H9 (cell line): ENCODE data around the gene SHISA7. TPM values are rescaled to one million over a fixed set of nuclear protein-coding genes. Genes with fewer than 3 reads are reported as not detected.

Experiments
- DNase-seq: peaks from one replicate; pipeline ENCODE4 v3.0.0-alpha.2; 2017
- H2AFZ ChIP-seq: one replicate; pipeline ENCODE4 v1.6.1; 2013; ENCODE audit warnings: mild to moderate bottlenecking, low read length, control low read depth, moderate library complexity
- H2AK5ac ChIP-seq: 2 replicates; pipeline ENCODE4 v1.6.1; 2013; ENCODE audit warnings: low read length, control low read depth, mixed read lengths; ENCODE audit not compliant: insufficient read length
- H2BK120ac ChIP-seq: one replicate; pipeline ENCODE4 v1.6.1; 2013; ENCODE audit warnings: low read depth, mild to moderate bottlenecking, low read length, control low read depth, inconsistent platforms; ENCODE audit not compliant: poor library complexity, severe bottlenecking
- H2BK12ac ChIP-seq: 2 replicates; pipeline ENCODE4 v1.6.1; 2013; ENCODE audit warnings: low read length, control low read depth, mixed read lengths, low read depth; ENCODE audit not compliant: insufficient read length
- H2BK15ac ChIP-seq: 2 replicates; pipeline ENCODE4 v1.6.1; 2013; ENCODE audit warnings: low read depth, low read length, control low read depth
- H2BK20ac ChIP-seq: one replicate; pipeline ENCODE4 v1.6.1; 2013; ENCODE audit warnings: low read depth, mild to moderate bottlenecking, low read length, control low read depth, inconsistent platforms; ENCODE audit not compliant: poor library complexity, severe bottlenecking
- H2BK5ac ChIP-seq: 2 replicates; pipeline ENCODE4 v1.6.1; 2013; ENCODE audit warnings: low read length, control low read depth, mixed read lengths; ENCODE audit not compliant: insufficient read length
- H3K14ac ChIP-seq: 2 replicates; pipeline ENCODE4 v1.6.1; 2013; ENCODE audit warnings: low read length, control low read depth; ENCODE audit not compliant: insufficient read depth
- H3K18ac ChIP-seq: 2 replicates; pipeline ENCODE4 v1.6.1; 2013; ENCODE audit warnings: low read depth, mild to moderate bottlenecking, mixed read lengths, low read length, control low read depth; ENCODE audit not compliant: insufficient read length
- H3K23ac ChIP-seq: 2 replicates; pipeline ENCODE4 v1.6.1; 2013; ENCODE audit warnings: low read length, control low read depth, mixed read lengths, low read depth; ENCODE audit not compliant: insufficient read length
- H3K23me2 ChIP-seq: 2 replicates; pipeline ENCODE4 v1.6.1; 2013; ENCODE audit warnings: low read depth, mild to moderate bottlenecking, mixed read lengths, low read length, control low read depth; ENCODE audit not compliant: insufficient read length, poor library complexity, severe bottlenecking
- H3K27ac ChIP-seq: 2 replicates; pipeline ENCODE4 v1.5.1; 2013; ENCODE audit warnings: low read length, control low read depth, mixed read lengths, low read depth; ENCODE audit not compliant: insufficient read length
- H3K27me3 ChIP-seq: 2 replicates; pipeline ENCODE4 v1.6.1; 2013; ENCODE audit warnings: low read length, control low read depth, inconsistent platforms; ENCODE audit not compliant: insufficient read depth
- H3K4ac ChIP-seq: 2 replicates; pipeline ENCODE4 v1.6.1; 2013; ENCODE audit warnings: low read depth, mild to moderate bottlenecking, control low read depth, inconsistent platforms, low read length, moderate library complexity
- H3K4me1 ChIP-seq: 2 replicates; pipeline ENCODE4 v1.6.1; 2013; ENCODE audit warnings: low read length, control low read depth, inconsistent platforms; ENCODE audit not compliant: insufficient read depth
- H3K4me2 ChIP-seq: 2 replicates; pipeline ENCODE4 v1.6.1; 2013; ENCODE audit warnings: low read length, control low read depth, mixed read lengths; ENCODE audit not compliant: insufficient read length, insufficient read depth
- H3K56ac ChIP-seq: 2 replicates; pipeline ENCODE4 v1.6.1; 2013; ENCODE audit warnings: low read depth, mild to moderate bottlenecking, mixed read lengths, low read length, control low read depth; ENCODE audit not compliant: insufficient read length
- H3K79me1 ChIP-seq: 2 replicates; pipeline ENCODE4 v1.6.1; 2013; ENCODE audit warnings: low read depth, mild to moderate bottlenecking, moderate library complexity, low read length, control low read depth, inconsistent platforms; ENCODE audit not compliant: insufficient read depth, poor library complexity, severe bottlenecking
- H3K79me2 ChIP-seq: 2 replicates; pipeline ENCODE4 v1.6.1; 2013; ENCODE audit warnings: low read length, control low read depth, inconsistent platforms; ENCODE audit not compliant: insufficient read depth
- H3K9ac ChIP-seq: 2 replicates; pipeline ENCODE4 v1.6.1; 2013; ENCODE audit warnings: low read length, control low read depth, mixed read lengths; ENCODE audit not compliant: insufficient read length; ENCODE audit errors: extremely low read depth
- H3K9me3 ChIP-seq: one replicate; pipeline ENCODE4 v1.6.1; 2013; ENCODE audit warnings: low read depth, low read length, inconsistent platforms; ENCODE audit not compliant: control insufficient read depth
- H3T11ph ChIP-seq: one replicate; pipeline ENCODE4 v1.6.1; 2013; ENCODE audit warnings: mild to moderate bottlenecking, low read length, control low read depth, inconsistent platforms
- H4K20me1 ChIP-seq: one replicate; pipeline ENCODE4 v1.6.1; 2013; ENCODE audit not compliant: control insufficient read depth, insufficient read length, insufficient read depth
- H4K5ac ChIP-seq: 2 replicates; pipeline ENCODE4 v1.6.1; 2013; ENCODE audit warnings: low read depth, mild to moderate bottlenecking, mixed read lengths, low read length, control low read depth; ENCODE audit not compliant: insufficient read length
- H4K8ac ChIP-seq: replicated peaks from 2 replicates; pipeline ENCODE4 v1.6.1; 2013; ENCODE audit warnings: low read length, control low read depth, mixed read lengths, low read depth; ENCODE audit not compliant: insufficient read length
- H4K91ac ChIP-seq: 2 replicates; pipeline ENCODE4 v1.6.1; 2013; ENCODE audit warnings: low read depth, mild to moderate bottlenecking, moderate library complexity, mixed read lengths, low read length, control low read depth; ENCODE audit not compliant: insufficient read length
- H3K27ac Mint-ChIP-seq, 3 experiments: 2 replicates in 2 of 3; 3 replicates in 1 of 3; pipeline ENCODE4 v1.8.0; 2020 to 2021; ENCODE audit warnings: mixed read lengths in 3 of 3, mild to moderate bottlenecking in 1 of 3, moderate library complexity in 1 of 3
- H3K27me3 Mint-ChIP-seq: 2 replicates; pipeline ENCODE4 v1.8.0; 2021; ENCODE audit warnings: low read depth, mild to moderate bottlenecking, moderate library complexity, mixed read lengths
- H3K36me3 Mint-ChIP-seq, 3 experiments: 2 replicates in 2 of 3; 3 replicates in 1 of 3; pipeline ENCODE4 v1.8.0; 2020 to 2021; ENCODE audit warnings: low read depth in 3 of 3, mixed read lengths in 3 of 3; ENCODE audit not compliant: insufficient read depth in 1 of 3
- H3K4me1 Mint-ChIP-seq, 2 experiments: 2 replicates each; pipeline ENCODE4 v1.8.0; 2020; ENCODE audit warnings: mixed read lengths in 2 of 2
- H3K4me3 Mint-ChIP-seq, 2 experiments: 2 replicates in 1 of 2; 3 replicates in 1 of 2; pipeline ENCODE4 v1.8.0; 2020 to 2021; ENCODE audit warnings: mild to moderate bottlenecking in 2 of 2, mixed read lengths in 2 of 2, moderate library complexity in 1 of 2
- H3K9me3 Mint-ChIP-seq, 2 experiments: 2 replicates in 1 of 2; 3 replicates in 1 of 2; pipeline ENCODE4 v1.8.0; 2020; ENCODE audit warnings: mild to moderate bottlenecking in 2 of 2, mixed read lengths in 2 of 2, moderate library complexity in 1 of 2
- CTCF ChIP-seq: fragments of 200-600 bp; sonication (generic); conservative IDR thresholded peaks from 3 replicates; pipeline ENCODE4 v1.8.0; 2021; ENCODE audit warnings: antibody characterized with exemption, mild to moderate bottlenecking
- WGBS: extraction: QIAGEN DNeasy Blood & Tissue Kit; methylation state at CpG from one replicate; pipeline ENCODE4 v1.1.7; 2013; ENCODE audit warnings: missing lambda C conversion rate, low lambda C conversion rate, mixed read lengths; ENCODE audit not compliant: insufficient read length; ENCODE audit errors: extremely low coverage; 5-methylcytosine and 5-hydroxymethylcytosine counted together
- total RNA-seq: library from RNA; stranded (reverse); gene quantifications from 2 replicates; pipeline ENCODE4 v1.2.1, GENCODE V29; 2021

Gene SHISA7
- total RNA-seq, 1 experiment from 2014 or later = 0.31 TPM

GRCh38 chr19:55382013-55382412 lies 61.1 kb downstream of the SHISA7 start:
- Mint-ChIP-seq H3K36me3 (peaks cover 13 to 25% (median 15%) of the 10 kb centered on the region in 3 experiments), H3K27me3 (peaks cover 49% of the 10 kb centered on the region), H3K9me3 (peaks cover 2 to 3% of the 10 kb centered on the region in 2 experiments; a peak in 2 of 5 replicates), H3K4me3 (peak overlapping the region in 1 of 2 experiments; percentile 43; a peak in 1 of 5 replicates), H3K4me1 (peaks cover 27 to 36% of the 10 kb centered on the region in 2 experiments), H3K27ac (no peak overlapping the region)
- no peak overlapping the region for H4K8ac ChIP-seq
- H2BK20ac ChIP-seq = no peak overlapping the region
- H2BK15ac ChIP-seq = no peak overlapping the region
- no peak overlapping the region for H3T11ph ChIP-seq
- H3K18ac ChIP-seq = no peak overlapping the region
- no peak for TF ChIP-seq CTCF
- H4K20me1 ChIP-seq = no peaks in the 10 kb centered on the region
- H3K23ac ChIP-seq = no peak overlapping the region
- H3K9me3 ChIP-seq = no peaks in the 10 kb centered on the region
- no peak overlapping the region for H3K9ac ChIP-seq
- H3K14ac ChIP-seq = no peak overlapping the region
- H2AK5ac ChIP-seq = no peak overlapping the region
- H3K27me3 ChIP-seq = peaks cover 2% of the 10 kb centered on the region; the same call in 1 of the 2 replicates
- WGBS = 100% methylated on average over 3 of the region's 5 CpGs
- H3K79me2 ChIP-seq = peaks cover 10% of the 10 kb centered on the region; the same call in 1 of the 2 replicates
- H3K23me2 ChIP-seq = peaks cover 34% of the 10 kb centered on the region
- H3K79me1 ChIP-seq = peaks cover 2% of the 10 kb centered on the region
- H3K4me1 ChIP-seq = peaks cover 4% of the 10 kb centered on the region; the same call in 1 of the 2 replicates
- no peak overlapping the region for H4K91ac ChIP-seq
- no peak for DNase-seq
- no peak overlapping the region for H2BK5ac ChIP-seq
- no peak overlapping the region for H3K4ac ChIP-seq
- no peak overlapping the region for H3K27ac ChIP-seq
- no peak overlapping the region for H3K56ac ChIP-seq
- H4K5ac ChIP-seq = no peak overlapping the region
- H2AFZ ChIP-seq = no peak overlapping the region
- H3K4me2 ChIP-seq = no peak overlapping the region
- H2BK12ac ChIP-seq = no peak overlapping the region
- H2BK120ac ChIP-seq = no peak overlapping the region
